ENCODE results near the gene SULT2B1. TPM values are rescaled to one million over a fixed set of nuclear protein-coding genes. Genes with fewer than 3 reads are reported as not detected.

Gene SULT2B1
- total and polyA plus RNA-seq, 7 donors: 0.06 to 0.23 TPM; not detected in 5

- no peak for TF ChIP-seq CTCF (IDR thresholded peaks at IDR 0.05)
- ATAC-seq (no peak), DNase-seq (no peak)
- Histone ChIP-seq H3K9me3 (no peaks in the 10 kb centered on the region), H3K4me3 (no peak overlapping the region), H3K27me3 (ENCODE audit: insufficient read depth in 3 of 3, low read length in 2 of 3) (peaks cover 0 to 4% (median 0%) of the 10 kb centered on the region in 3 donors), H3K27ac (no peak overlapping the region), H3K36me3 (ENCODE audit: insufficient read depth in 1 of 2, low read depth in 1 of 2) (no peaks in the 10 kb centered on the region), H3K4me1 (no peaks in the 10 kb centered on the region)
- 59 to 67% (median 64%) methylated on average over 27 to 30 of the region's 30 CpGs for WGBS, 3 donors
- intact Hi-C loops (cut with DNase I): no loop called here
Measured at GRCh38 chr19:48598996-48599700, 47.2 kb downstream of the SULT2B1 start.

GRCh38 chr19:48600679-48601417 is 48.9 kb downstream of the SULT2B1 start:
- Histone ChIP-seq H3K9me3 (no peaks in the 10 kb centered on the region), H3K27me3 (ENCODE audit: insufficient read depth in 3 of 3, low read length in 2 of 3) (peaks cover 0 to 4% (median 0%) of the 10 kb centered on the region in 3 donors), H3K4me1 (no peaks in the 10 kb centered on the region), H3K4me3 (no peak overlapping the region), H3K27ac (no peak overlapping the region), H3K36me3 (ENCODE audit: insufficient read depth in 1 of 2, low read depth in 1 of 2) (no peaks in the 10 kb centered on the region)
- TF ChIP-seq CTCF (IDR thresholded peaks at IDR 0.05): no peak
- intact Hi-C loops (cut with DNase I): no loop called here
- DNase-seq (no peak), ATAC-seq (no peak)
- 84 to 87% (median 85%) methylated on average over 20 to 21 of the region's 21 CpGs for WGBS, 3 donors

GRCh38 chr19:48603001-48603400 is 51.0 kb downstream of the SULT2B1 start:
- 73 to 83% (median 77%) methylated on average over 9 of the region's 9 CpGs for WGBS, 3 donors
- TF ChIP-seq CTCF (IDR thresholded peaks at IDR 0.05): no peak
- intact Hi-C loops (cut with DNase I): no loop called here

GRCh38 chr19:48603449-48603848 is 51.5 kb downstream of the SULT2B1 start:
- Histone ChIP-seq H3K4me1 (no peaks in the 10 kb centered on the region), H3K36me3 (ENCODE audit: insufficient read depth in 1 of 2, low read depth in 1 of 2) (no peaks in the 10 kb centered on the region), H3K27me3 (ENCODE audit: insufficient read depth in 3 of 3, low read length in 2 of 3) (no peaks in the 10 kb centered on the region), H3K4me3 (no peak overlapping the region), H3K9me3 (no peaks in the 10 kb centered on the region), H3K27ac (no peak overlapping the region)
- DNase-seq: no peak
- intact Hi-C loops (cut with DNase I): no loop called here
- no peak for TF ChIP-seq CTCF (IDR thresholded peaks at IDR 0.05)
- WGBS, 3 donors: 89 to 91% (median 90%) methylated on average over 39 of the region's 39 CpGs
- ATAC-seq: no peak

More at GRCh38 chr19:48603001-48603400, 51.0 kb downstream of the SULT2B1 start:
- peaks cover 0 to 4% (median 0%) of the 10 kb centered on the region in 3 donors for H3K27me3 ChIP-seq (ENCODE audit: insufficient read depth in 3 of 3, low read length in 2 of 3)
- no peak overlapping the region for H3K27ac ChIP-seq
- no peak overlapping the region for H3K4me3 ChIP-seq
- no peaks in the 10 kb centered on the region for H3K4me1 ChIP-seq
- DNase-seq: no peak
- no peaks in the 10 kb centered on the region for H3K9me3 ChIP-seq
- ATAC-seq: no peak
- H3K36me3 ChIP-seq (ENCODE audit: insufficient read depth in 1 of 2, low read depth in 1 of 2): no peaks in the 10 kb centered on the region
